Measurements from ENCODE around the gene BCR. TPM values are rescaled to one million over a fixed set of nuclear protein-coding genes. Genes with fewer than 3 reads are reported as not detected.

BCR gene
- total RNA-seq, 1 donor from 2014 or later, result 57.2 TPM

- peaks cover 91% of the 10 kb centered on the region for H3K4me1 ChIP-seq
- no peak overlapping the region for H3K4me3 ChIP-seq
- peak overlapping the region; percentile 77 for H3K27ac ChIP-seq
- H3K9me3 ChIP-seq, result no peaks in the 10 kb centered on the region
- H3K27me3 ChIP-seq (ENCODE audit: low read depth), result no peaks in the 10 kb centered on the region
- peak; percentile 53 for DNase-seq
- no peaks in the 10 kb centered on the region for H3K36me3 ChIP-seq
- intact Hi-C loops (cut with DNase I), result no loop called here
- TF ChIP-seq, protein P1, sequence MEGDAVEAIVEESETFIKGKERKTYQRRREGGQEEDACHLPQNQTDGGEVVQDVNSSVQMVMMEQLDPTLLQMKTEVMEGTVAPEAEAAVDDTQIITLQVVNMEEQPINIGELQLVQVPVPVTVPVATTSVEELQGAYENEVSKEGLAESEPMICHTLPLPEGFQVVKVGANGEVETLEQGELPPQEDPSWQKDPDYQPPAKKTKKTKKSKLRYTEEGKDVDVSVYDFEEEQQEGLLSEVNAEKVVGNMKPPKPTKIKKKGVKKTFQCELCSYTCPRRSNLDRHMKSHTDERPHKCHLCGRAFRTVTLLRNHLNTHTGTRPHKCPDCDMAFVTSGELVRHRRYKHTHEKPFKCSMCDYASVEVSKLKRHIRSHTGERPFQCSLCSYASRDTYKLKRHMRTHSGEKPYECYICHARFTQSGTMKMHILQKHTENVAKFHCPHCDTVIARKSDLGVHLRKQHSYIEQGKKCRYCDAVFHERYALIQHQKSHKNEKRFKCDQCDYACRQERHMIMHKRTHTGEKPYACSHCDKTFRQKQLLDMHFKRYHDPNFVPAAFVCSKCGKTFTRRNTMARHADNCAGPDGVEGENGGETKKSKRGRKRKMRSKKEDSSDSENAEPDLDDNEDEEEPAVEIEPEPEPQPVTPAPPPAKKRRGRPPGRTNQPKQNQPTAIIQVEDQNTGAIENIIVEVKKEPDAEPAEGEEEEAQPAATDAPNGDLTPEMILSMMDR (IDR thresholded peaks at IDR 0.05), result peak; percentile 9
- ATAC-seq, result peak in 1 of 2 donors; percentile 6
Observed at GRCh38 chr22:23223569-23224317, 43.4 kb downstream of the BCR start.

- Histone ChIP-seq H3K9me3 (no peaks in the 10 kb centered on the region), H3K27me3 (ENCODE audit: low read depth) (no peaks in the 10 kb centered on the region), H3K4me3 (no peak overlapping the region), H3K36me3 (no peaks in the 10 kb centered on the region), H3K27ac (peak overlapping the region; percentile 77), H3K4me1 (peaks cover 80% of the 10 kb centered on the region)
- intact Hi-C loops (cut with DNase I), result no loop called here
- peak; percentile 34 for DNase-seq
- TF ChIP-seq, protein P1 (IDR thresholded peaks at IDR 0.05), result no peak
- ATAC-seq, result no peak
Observed at GRCh38 chr22:23224846-23225245, 44.5 kb downstream of the BCR start.

DNA sequence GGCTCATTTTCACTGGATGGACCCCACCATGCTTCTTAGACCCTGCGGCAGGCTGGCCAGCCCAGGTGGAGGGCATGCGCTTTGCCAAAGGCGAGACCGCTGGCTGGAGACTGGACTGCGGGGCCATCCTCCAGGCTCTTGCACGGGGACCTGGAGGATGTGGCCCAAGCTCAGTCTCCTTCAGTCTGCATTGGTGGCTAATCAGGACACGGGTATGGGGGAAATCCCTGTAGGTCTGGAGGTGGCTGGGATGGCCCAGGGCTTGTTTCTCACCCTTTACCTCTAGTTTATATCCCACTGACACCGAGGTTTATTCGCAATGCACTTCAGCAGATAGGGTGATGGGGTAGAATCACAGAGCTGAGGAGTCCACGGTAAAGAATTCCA lies 45.0 kb downstream of the BCR start:
- H3K36me3 ChIP-seq, result no peaks in the 10 kb centered on the region
- H3K27me3 ChIP-seq (ENCODE audit: low read depth), result no peaks in the 10 kb centered on the region
- intact Hi-C loops (cut with DNase I), result no loop called here
- no peaks in the 10 kb centered on the region for H3K9me3 ChIP-seq
- ATAC-seq (no peak), DNase-seq (peak; percentile 24)
- peak overlapping the region; percentile 77 for H3K27ac ChIP-seq
- no peak overlapping the region for H3K4me3 ChIP-seq
- H3K4me1 ChIP-seq, result peaks cover 75% of the 10 kb centered on the region
- TF ChIP-seq, protein P1 (IDR thresholded peaks at IDR 0.05), result no peak

GRCh38 chr22:23225724-23226496 lies 45.6 kb downstream of the BCR start:
- H3K9me3 ChIP-seq, result no peaks in the 10 kb centered on the region
- H3K36me3 ChIP-seq, result no peaks in the 10 kb centered on the region
- intact Hi-C loops (cut with DNase I), result no loop called here
- H3K27ac ChIP-seq, result peak overlapping the region; percentile 77
- DNase-seq, result peak; percentile 77
- TF ChIP-seq, protein P1 (IDR thresholded peaks at IDR 0.05), result no peak
- H3K4me3 ChIP-seq, result no peak overlapping the region
- peaks cover 70% of the 10 kb centered on the region for H3K4me1 ChIP-seq
- no peaks in the 10 kb centered on the region for H3K27me3 ChIP-seq (ENCODE audit: low read depth)
- ATAC-seq, result peak; percentile 83 to 85

- no peaks in the 10 kb centered on the region for H3K27me3 ChIP-seq (ENCODE audit: low read depth)
Observed at GRCh38 chr22:23226497-23226850, 46.2 kb downstream of the BCR start.

More at GRCh38 chr22:23226497-23226850, 46.2 kb downstream of the BCR start:
- intact Hi-C loops (cut with DNase I), result no loop called here
- Histone ChIP-seq H3K36me3 (no peaks in the 10 kb centered on the region), H3K27ac (peak overlapping the region; percentile 77), H3K9me3 (no peaks in the 10 kb centered on the region), H3K4me1 (peaks cover 70% of the 10 kb centered on the region), H3K4me3 (no peak overlapping the region)
- TF ChIP-seq, protein P1 (IDR thresholded peaks at IDR 0.05), result no peak
- DNase-seq (peak; percentile 13), ATAC-seq (no peak)
